ENCODE results near the gene NDC80. TPM values are rescaled to one million over a fixed set of nuclear protein-coding genes. Genes with fewer than 3 reads are reported as not detected.

Gene NDC80
- total and polyA plus RNA-seq, 9 of the 15 experiments (the other 6 are each of a cell fraction or from before 2014, with no cell fraction given) = 65.2 to 97.9 (median 83.3) TPM

DNA sequence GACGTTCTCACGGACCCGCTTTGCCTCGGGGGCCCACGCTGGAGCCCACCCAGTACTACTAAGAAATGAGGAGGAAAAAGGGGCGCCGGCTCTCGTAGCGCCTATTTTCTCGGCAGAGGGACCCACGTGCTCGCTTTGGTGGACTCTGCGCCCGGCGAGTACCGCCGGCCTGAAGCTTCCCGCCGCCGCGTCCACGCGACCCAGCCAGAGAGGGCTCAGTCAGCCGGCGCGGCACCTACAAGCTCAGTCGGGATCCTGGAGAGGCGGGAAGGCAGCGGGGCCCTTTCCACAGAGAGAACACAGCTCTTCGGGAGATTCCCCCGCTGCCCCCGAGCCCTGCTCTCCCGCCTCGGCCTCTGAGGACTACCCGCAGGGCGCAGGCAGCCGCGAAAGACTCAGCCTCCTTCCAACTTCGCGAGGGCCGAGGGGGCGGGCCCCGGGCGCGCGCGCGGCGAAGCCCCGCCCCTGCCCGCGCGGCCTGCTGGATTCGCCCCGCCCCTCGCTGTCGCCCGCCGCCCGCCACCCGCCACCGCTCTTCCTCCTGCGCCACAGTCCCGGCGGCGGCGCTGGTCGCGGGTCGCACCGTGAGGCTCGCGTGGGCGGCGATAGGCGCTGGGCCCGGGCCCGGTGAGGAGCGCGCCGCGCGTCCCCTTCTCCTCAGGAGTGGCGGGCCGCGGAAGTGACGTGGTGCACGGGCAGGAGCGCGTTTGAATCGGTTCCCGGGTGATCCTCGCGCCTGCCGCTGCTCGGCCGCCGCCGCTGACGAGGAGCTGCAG lies 84.0 kb downstream of the NDC80 start, which contains the start of gene SMCHD1:
SMCHD1 (plus strand) TSS at position 549 of the 776 bp plus-strand sequence. CDS start 350 bp downstream, outside the sequence.
- H3K4me2 ChIP-seq (ENCODE audit: insufficient read depth, low read length) = peak within 1 kb of the TSS; percentile 88
- WGBS (ENCODE audit: insufficient coverage, low coverage, missing lambda C conversion rate) = under 1% methylated on average over 85 of the region's 100 CpGs
- DNase-seq (ENCODE audit: extremely low read depth in 1 of 4, low spot score in 3 of 4) (peak; percentile 93 to 95 (median 94)), FAIRE-seq (no peak), ATAC-seq (peak; percentile 83)
- BruUV-seq (replicated peaks) = TSS peak; percentile 86
- intact Hi-C loops (cut with micrococcal nuclease) = loop anchor here (5.0 kb wide), 2 partner anchors 83 to 328 kb away; partner anchors contain the start of genes METTL4 and NDC80
- peak within 1 kb of the TSS; percentile 86 for H3K4me3 ChIP-seq
- CTCF ChIA-PET (ENCODE audit: low intra/inter-chr PET ratio) = no interaction called here
- H2AFZ ChIP-seq (ENCODE audit: low read depth, low read length) = peak within 1 kb of the TSS; percentile 95
- in situ Hi-C loops (cut with MboI) = no loop called here
- no peaks in the 10 kb centered on the region for H3K36me3 ChIP-seq (ENCODE audit: control insufficient read depth, insufficient read depth, low read length)
- H3K4me1 ChIP-seq (replicated peaks in 1 of 2; ENCODE audit: control insufficient read depth in 2 of 2, insufficient read depth in 2 of 2, low read length in 2 of 2) = peaks cover 16 to 24% of the 10 kb centered on the region in 2 experiments; a peak in 4 of 5 replicates
- H3K27me3 ChIP-seq (ENCODE audit: control insufficient read depth in 2 of 2, insufficient read depth in 2 of 2, low read length in 2 of 2) = no peaks in the 10 kb centered on the region
- H3K27ac ChIP-seq (ENCODE audit: extremely low read depth, low read depth, low read length) = peak within 1 kb of the TSS; percentile 94
- H3K79me2 ChIP-seq (ENCODE audit: control insufficient read depth, insufficient read depth, low read length) = peaks cover 52% of the 10 kb centered on the region
- H3K9me1 ChIP-seq (ENCODE audit: control insufficient read depth, insufficient read depth, low read length) = no peaks in the 10 kb centered on the region
- peak within 1 kb of the TSS; percentile 93 to 99 for H3K9ac ChIP-seq (ENCODE audit: insufficient read depth in 1 of 2, low read depth in 2 of 2, low read length in 2 of 2)
- POLR2A ChIA-PET = interaction anchor here (0.6 to 4.5 kb wide), 13 partner anchors 9 to 1936 kb away, joined by 3 to 22 read pairs (median 5); partner anchors contain the start of gene MYL12A
- peaks cover 27% of the 10 kb centered on the region; the same call in 1 of the 2 replicates for H4K20me1 ChIP-seq (replicated peaks; ENCODE audit: control insufficient read depth, insufficient read depth, low read length)
- no peaks in the 10 kb centered on the region for H3K9me3 ChIP-seq (replicated peaks; ENCODE audit: control insufficient read depth, insufficient read depth, low read depth, low read length)
- TF ChIP-seq TBL1XR1 (IDR thresholded peaks at IDR 0.05; ENCODE audit: low read length in 2 of 2) (no peak; a peak in 2 of 4 replicates), ZBTB17 (CRISPR knock-in tag; IDR thresholded peaks at IDR 0.05) (0 out of 2 replicates have a peak, but pooled peaks have one; percentile 16), ZNF224 (CRISPR knock-in tag; IDR thresholded peaks at IDR 0.05) (peak; percentile 63; the same call in 1 of the 2 replicates), BRCA1 (IDR thresholded peaks at IDR 0.05) (no peak), BRCA1 (CRISPR knock-in tag; IDR thresholded peaks at IDR 0.05) (peak; percentile 98; the same call in 1 of the 2 replicates), ZNF274 (IDR thresholded peaks at IDR 0.05; ENCODE audit: borderline replicate concordance, low read depth, low read length) (no peak), ZNF445 (CRISPR knock-in tag; IDR thresholded peaks at IDR 0.05; ENCODE audit: low read depth) (no peak), TEAD4 (IDR thresholded peaks at IDR 0.05; ENCODE audit: low read length) (no peak), TEAD4 (CRISPR knock-in tag; IDR thresholded peaks at IDR 0.05; ENCODE audit: borderline replicate concordance) (peak; percentile 87; the same call in 1 of the 2 replicates), SMAD4 (CRISPR knock-in tag; conservative IDR thresholded peaks at IDR 0.05) (peak; percentile 87), ETV1 (tag; conservative IDR thresholded peaks at IDR 0.05; ENCODE audit: low read depth) (no peak), PRMT5 (CRISPR knock-in tag; IDR thresholded peaks at IDR 0.05) (no peak), ZNF133 (CRISPR knock-in tag; IDR thresholded peaks at IDR 0.05) (no peak), TAF1 (IDR thresholded peaks at IDR 0.05; ENCODE audit: control insufficient read depth, extremely low read depth, insufficient read depth, low read length, severe bottlenecking) (peak; percentile 94), POLR2AphosphoS2 (IDR thresholded peaks at IDR 0.05; ENCODE audit: low read length) (peak; percentile 68; the same call in 1 of the 2 replicates), RB1 (IDR thresholded peaks at IDR 0.05; ENCODE audit: low read depth) (peak; percentile 81)
- TF ChIP-seq, protein P1, sequence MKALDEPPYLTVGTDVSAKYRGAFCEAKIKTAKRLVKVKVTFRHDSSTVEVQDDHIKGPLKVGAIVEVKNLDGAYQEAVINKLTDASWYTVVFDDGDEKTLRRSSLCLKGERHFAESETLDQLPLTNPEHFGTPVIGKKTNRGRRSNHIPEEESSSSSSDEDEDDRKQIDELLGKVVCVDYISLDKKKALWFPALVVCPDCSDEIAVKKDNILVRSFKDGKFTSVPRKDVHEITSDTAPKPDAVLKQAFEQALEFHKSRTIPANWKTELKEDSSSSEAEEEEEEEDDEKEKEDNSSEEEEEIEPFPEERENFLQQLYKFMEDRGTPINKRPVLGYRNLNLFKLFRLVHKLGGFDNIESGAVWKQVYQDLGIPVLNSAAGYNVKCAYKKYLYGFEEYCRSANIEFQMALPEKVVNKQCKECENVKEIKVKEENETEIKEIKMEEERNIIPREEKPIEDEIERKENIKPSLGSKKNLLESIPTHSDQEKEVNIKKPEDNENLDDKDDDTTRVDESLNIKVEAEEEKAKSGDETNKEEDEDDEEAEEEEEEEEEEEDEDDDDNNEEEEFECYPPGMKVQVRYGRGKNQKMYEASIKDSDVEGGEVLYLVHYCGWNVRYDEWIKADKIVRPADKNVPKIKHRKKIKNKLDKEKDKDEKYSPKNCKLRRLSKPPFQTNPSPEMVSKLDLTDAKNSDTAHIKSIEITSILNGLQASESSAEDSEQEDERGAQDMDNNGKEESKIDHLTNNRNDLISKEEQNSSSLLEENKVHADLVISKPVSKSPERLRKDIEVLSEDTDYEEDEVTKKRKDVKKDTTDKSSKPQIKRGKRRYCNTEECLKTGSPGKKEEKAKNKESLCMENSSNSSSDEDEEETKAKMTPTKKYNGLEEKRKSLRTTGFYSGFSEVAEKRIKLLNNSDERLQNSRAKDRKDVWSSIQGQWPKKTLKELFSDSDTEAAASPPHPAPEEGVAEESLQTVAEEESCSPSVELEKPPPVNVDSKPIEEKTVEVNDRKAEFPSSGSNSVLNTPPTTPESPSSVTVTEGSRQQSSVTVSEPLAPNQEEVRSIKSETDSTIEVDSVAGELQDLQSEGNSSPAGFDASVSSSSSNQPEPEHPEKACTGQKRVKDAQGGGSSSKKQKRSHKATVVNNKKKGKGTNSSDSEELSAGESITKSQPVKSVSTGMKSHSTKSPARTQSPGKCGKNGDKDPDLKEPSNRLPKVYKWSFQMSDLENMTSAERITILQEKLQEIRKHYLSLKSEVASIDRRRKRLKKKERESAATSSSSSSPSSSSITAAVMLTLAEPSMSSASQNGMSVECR (CRISPR knock-in tag; IDR thresholded peaks at IDR 0.05) = no peak; the same call in none of the 2 replicates

Data from K562 (cell line).